Astrocyte (in vitro differentiated cells and primary cell): Measurements from ENCODE around the gene HAL. TPM values are rescaled to one million over a fixed set of nuclear protein-coding genes. Genes with fewer than 3 reads are reported as not detected.

Experiments used
- DNase-seq: peaks from one replicate; pipeline ENCODE4 v3.0.0-alpha.2; 2010; ENCODE audit warnings: low read depth
- FAIRE-seq: peaks from 2 replicates; lab custom pipeline; 2011; peaks lifted over from hg19 to GRCh38; lab: Jason Lieb, UNC
- H2AFZ ChIP-seq: 2 replicates; pipeline ENCODE4 v1.6.0; 2012; ENCODE audit warnings: low read depth, low read length, inconsistent platforms
- H3K27ac ChIP-seq: 2 replicates; pipeline ENCODE4 v1.5.1; 2011; ENCODE audit warnings: low read depth, low read length, inconsistent platforms
- H3K27me3 ChIP-seq: 2 replicates; pipeline ENCODE4 v1.6.0; 2011; ENCODE audit warnings: low read length, inconsistent platforms; ENCODE audit not compliant: insufficient read depth
- H3K36me3 ChIP-seq: 2 replicates; pipeline ENCODE4 v1.5.1; 2011; ENCODE audit warnings: low read length, inconsistent platforms; ENCODE audit not compliant: insufficient read depth
- H3K4me1 ChIP-seq: 2 replicates; pipeline ENCODE4 v1.5.1; 2011; ENCODE audit warnings: low read length, inconsistent platforms; ENCODE audit not compliant: insufficient read depth
- H3K4me2 ChIP-seq: 2 replicates; pipeline ENCODE4 v1.6.0; 2012; ENCODE audit warnings: low read length, inconsistent platforms
- H3K4me3 ChIP-seq: 2 replicates; pipeline ENCODE4 v1.5.1; 2011; ENCODE audit warnings: low read depth, mild to moderate bottlenecking, low read length, inconsistent platforms; ENCODE audit not compliant: insufficient read depth
- H3K79me2 ChIP-seq: 2 replicates; pipeline ENCODE4 v1.6.0; 2012; ENCODE audit warnings: mild to moderate bottlenecking, low read length, inconsistent platforms; ENCODE audit not compliant: insufficient read depth
- H3K9ac ChIP-seq: 2 replicates; pipeline ENCODE4 v1.6.0; 2012; ENCODE audit warnings: mild to moderate bottlenecking, low read length, inconsistent platforms
- H3K9me3 ChIP-seq: 2 replicates; pipeline ENCODE4 v1.5.1; 2012; ENCODE audit warnings: low read depth, mild to moderate bottlenecking, low read length, inconsistent platforms; ENCODE audit not compliant: insufficient read depth
- H4K20me1 ChIP-seq: 2 replicates; pipeline ENCODE4 v1.6.0; 2012; ENCODE audit warnings: low read length, inconsistent platforms; ENCODE audit not compliant: insufficient read depth
- H3K27ac Mint-ChIP-seq: one replicate; pipeline ENCODE4 v1.8.0; 2021; ENCODE audit warnings: mild to moderate bottlenecking, mixed read lengths; ENCODE audit not compliant: unreplicated experiment
- H3K27me3 Mint-ChIP-seq: one replicate; pipeline ENCODE4 v1.8.0; 2021; ENCODE audit warnings: low read depth, mixed read lengths; ENCODE audit not compliant: unreplicated experiment
- H3K36me3 Mint-ChIP-seq: one replicate; pipeline ENCODE4 v1.8.0; 2021; ENCODE audit warnings: low read depth, mixed read lengths; ENCODE audit not compliant: unreplicated experiment
- H3K4me1 Mint-ChIP-seq: one replicate; pipeline ENCODE4 v1.8.0; 2021; ENCODE audit warnings: low read depth, mixed read lengths; ENCODE audit not compliant: unreplicated experiment
- H3K4me3 Mint-ChIP-seq: one replicate; pipeline ENCODE4 v1.8.0; 2021; ENCODE audit warnings: mild to moderate bottlenecking, moderate library complexity, mixed read lengths; ENCODE audit not compliant: unreplicated experiment
- H3K9me3 Mint-ChIP-seq: one replicate; pipeline ENCODE4 v1.8.0; 2021; ENCODE audit warnings: mild to moderate bottlenecking, mixed read lengths; ENCODE audit not compliant: unreplicated experiment
- CTCF ChIP-seq: IDR thresholded peaks from 2 replicates; pipeline ENCODE4 v1.5.1; 2011; ENCODE audit warnings: low read depth, mild to moderate bottlenecking, inconsistent platforms, low read length, moderate library complexity; ENCODE audit not compliant: insufficient read depth
- EZH2 ChIP-seq: IDR thresholded peaks from 2 replicates; pipeline ENCODE4 v1.6.1; 2012; ENCODE audit warnings: mild to moderate bottlenecking, low read length, inconsistent platforms; ENCODE audit not compliant: insufficient read depth
- total RNA-seq: library from RNA; stranded (reverse); gene quantifications from 2 replicates; pipeline ENCODE4 v1.2.1, GENCODE V29; 2021

The HAL gene
- total RNA-seq, 1 donor from 2014 or later: 0.20 TPM

- H3K9me3 Mint-ChIP-seq: no peaks in the 10 kb centered on the region
- H3K27me3 ChIP-seq: peaks cover 2% of the 10 kb centered on the region
- H3K4me3 Mint-ChIP-seq: no peak overlapping the region
- H3K36me3 ChIP-seq: no peaks in the 10 kb centered on the region
- H3K27ac Mint-ChIP-seq: peak overlapping the region; percentile 30
- H3K9me3 ChIP-seq: no peaks in the 10 kb centered on the region
- no peaks in the 10 kb centered on the region for H3K79me2 ChIP-seq
- H3K27ac ChIP-seq: no peak overlapping the region
- H3K27me3 Mint-ChIP-seq: no peaks in the 10 kb centered on the region
- peak overlapping the region; percentile 31 for H3K4me2 ChIP-seq
- H3K4me1 ChIP-seq: peaks cover 17% of the 10 kb centered on the region
- H3K36me3 Mint-ChIP-seq: no peaks in the 10 kb centered on the region
- no peaks in the 10 kb centered on the region for H4K20me1 ChIP-seq
- no peak overlapping the region for H2AFZ ChIP-seq
- peaks cover 16% of the 10 kb centered on the region for H3K4me1 Mint-ChIP-seq
- no peak for TF ChIP-seq EZH2
- TF ChIP-seq CTCF: no peak
- no peak overlapping the region for H3K4me3 ChIP-seq
- peak; percentile 64 for DNase-seq
- FAIRE-seq: no peak
- no peak overlapping the region for H3K9ac ChIP-seq
Observed at GRCh38 chr12:96044017-96044942, 48.1 kb upstream of the HAL start.

- no peaks in the 10 kb centered on the region for H3K27me3 Mint-ChIP-seq
Observed at GRCh38 chr12:96041181-96041580, 45.0 kb upstream of the HAL start.

More at GRCh38 chr12:96041181-96041580, 45.0 kb upstream of the HAL start:
- TF ChIP-seq EZH2: no peak
- no peak for TF ChIP-seq CTCF
- DNase-seq (no peak), FAIRE-seq (no peak)
- H3K36me3 ChIP-seq: no peaks in the 10 kb centered on the region
- peaks cover 2% of the 10 kb centered on the region for H3K27me3 ChIP-seq
- H2AFZ ChIP-seq: no peak overlapping the region
- no peak overlapping the region for H3K4me3 ChIP-seq
- H4K20me1 ChIP-seq: no peaks in the 10 kb centered on the region
- H3K79me2 ChIP-seq: no peaks in the 10 kb centered on the region
- no peak overlapping the region for H3K9ac ChIP-seq
- Mint-ChIP-seq H3K27ac (no peak overlapping the region), H3K4me3 (no peak overlapping the region), H3K36me3 (no peaks in the 10 kb centered on the region), H3K4me1 (peaks cover 8% of the 10 kb centered on the region), H3K9me3 (no peaks in the 10 kb centered on the region)
- peaks cover 4% of the 10 kb centered on the region for H3K4me1 ChIP-seq
- no peaks in the 10 kb centered on the region for H3K9me3 ChIP-seq
- no peak overlapping the region for H3K4me2 ChIP-seq
- no peak overlapping the region for H3K27ac ChIP-seq
